Activated naive CD8-positive, alpha-beta T cell treated with anti-CD3 and anti-CD28 coated beads for 36 hours (primary cell): ENCODE results near the gene DNAH9. TPM values are rescaled to one million over a fixed set of nuclear protein-coding genes. Genes with fewer than 3 reads are reported as not detected.

Source experiments
- DNase-seq: peaks from one replicate; pipeline ENCODE4 v3.0.0; 2021
- H3K27ac Mint-ChIP-seq: one replicate; pipeline ENCODE4 v1.8.0; 2022; ENCODE audit warnings: mild to moderate bottlenecking, moderate library complexity, mixed read lengths
- H3K27me3 Mint-ChIP-seq: one replicate; pipeline ENCODE4 v1.8.0; 2022; ENCODE audit warnings: mild to moderate bottlenecking, mixed read lengths
- H3K36me3 Mint-ChIP-seq: one replicate; pipeline ENCODE4 v1.8.0; 2021; ENCODE audit warnings: mild to moderate bottlenecking, mixed read lengths
- H3K4me1 Mint-ChIP-seq: one replicate; pipeline ENCODE4 v1.8.0; 2021; ENCODE audit warnings: mixed read lengths
- H3K4me3 Mint-ChIP-seq: one replicate; pipeline ENCODE4 v1.8.0; 2022; ENCODE audit warnings: mild to moderate bottlenecking, moderate library complexity, mixed read lengths
- H3K9me3 Mint-ChIP-seq: one replicate; pipeline ENCODE4 v1.8.0; 2022; ENCODE audit warnings: mixed read lengths
- total RNA-seq, 2 experiments: library from RNA; stranded (reverse); gene quantifications; one replicate each; pipeline ENCODE4 v1.2.3, GENCODE V29; 2021

The DNAH9 gene
- total RNA-seq, 2 experiments from 2014 or later = not detected

GRCh38 chr17:11692688-11693087, 94.4 kb downstream of the DNAH9 start:
- Mint-ChIP-seq H3K9me3 (peaks cover 2% of the 10 kb centered on the region), H3K36me3 (no peaks in the 10 kb centered on the region), H3K27ac (no peak overlapping the region), H3K4me3 (no peak overlapping the region), H3K27me3 (no peaks in the 10 kb centered on the region), H3K4me1 (no peaks in the 10 kb centered on the region)
- DNase-seq = no peak

- no peaks in the 10 kb centered on the region for H3K4me1 Mint-ChIP-seq
- peaks cover 2% of the 10 kb centered on the region for H3K9me3 Mint-ChIP-seq
- H3K4me3 Mint-ChIP-seq = no peak overlapping the region
- H3K27me3 Mint-ChIP-seq = no peaks in the 10 kb centered on the region
- no peak for DNase-seq
- H3K36me3 Mint-ChIP-seq = no peaks in the 10 kb centered on the region
- H3K27ac Mint-ChIP-seq = no peak overlapping the region
These were observed 95.0 kb downstream of the DNAH9 start for GRCh38 chr17:11693284-11693683.

- H3K36me3 Mint-ChIP-seq = no peaks in the 10 kb centered on the region
- H3K4me1 Mint-ChIP-seq = no peaks in the 10 kb centered on the region
- H3K9me3 Mint-ChIP-seq = peaks cover 2% of the 10 kb centered on the region
- H3K27me3 Mint-ChIP-seq = no peaks in the 10 kb centered on the region
- no peak for DNase-seq
- H3K27ac Mint-ChIP-seq = no peak overlapping the region
- no peak overlapping the region for H3K4me3 Mint-ChIP-seq
These were observed 102.4 kb downstream of the DNAH9 start for GRCh38 chr17:11700668-11701067.

- Mint-ChIP-seq H3K4me3 (no peak overlapping the region), H3K4me1 (no peaks in the 10 kb centered on the region), H3K27me3 (no peaks in the 10 kb centered on the region), H3K36me3 (no peaks in the 10 kb centered on the region), H3K27ac (no peak overlapping the region), H3K9me3 (peaks cover 2% of the 10 kb centered on the region)
- DNase-seq = no peak
These were observed 103.6 kb downstream of the DNAH9 start for GRCh38 chr17:11701911-11702310.

- Mint-ChIP-seq H3K9me3 (no peaks in the 10 kb centered on the region), H3K4me3 (no peak overlapping the region), H3K27ac (no peak overlapping the region), H3K4me1 (no peaks in the 10 kb centered on the region), H3K36me3 (no peaks in the 10 kb centered on the region), H3K27me3 (no peaks in the 10 kb centered on the region)
- no peak for DNase-seq
These were observed 105.8 kb downstream of the DNAH9 start for GRCh38 chr17:11704041-11704440.

- no peak overlapping the region for H3K4me3 Mint-ChIP-seq
- no peaks in the 10 kb centered on the region for H3K4me1 Mint-ChIP-seq
- no peaks in the 10 kb centered on the region for H3K36me3 Mint-ChIP-seq
- H3K9me3 Mint-ChIP-seq = no peaks in the 10 kb centered on the region
- H3K27ac Mint-ChIP-seq = no peak overlapping the region
- no peak for DNase-seq
- H3K27me3 Mint-ChIP-seq = no peaks in the 10 kb centered on the region
These were observed 106.8 kb downstream of the DNAH9 start for GRCh38 chr17:11705111-11705510.

GRCh38 chr17:11707586-11707985, 109.3 kb downstream of the DNAH9 start:
- no peak overlapping the region for H3K27ac Mint-ChIP-seq
- H3K4me1 Mint-ChIP-seq = no peaks in the 10 kb centered on the region
- H3K9me3 Mint-ChIP-seq = no peaks in the 10 kb centered on the region
- H3K36me3 Mint-ChIP-seq = no peaks in the 10 kb centered on the region
- DNase-seq = no peak
- H3K27me3 Mint-ChIP-seq = no peaks in the 10 kb centered on the region
- H3K4me3 Mint-ChIP-seq = no peak overlapping the region

- H3K36me3 Mint-ChIP-seq = no peaks in the 10 kb centered on the region
- no peaks in the 10 kb centered on the region for H3K9me3 Mint-ChIP-seq
- DNase-seq = no peak
- no peak overlapping the region for H3K27ac Mint-ChIP-seq
- H3K4me3 Mint-ChIP-seq = no peak overlapping the region
- no peaks in the 10 kb centered on the region for H3K4me1 Mint-ChIP-seq
- peaks cover 4% of the 10 kb centered on the region for H3K27me3 Mint-ChIP-seq
These were observed 114.2 kb downstream of the DNAH9 start for GRCh38 chr17:11712456-11712855.

- H3K36me3 Mint-ChIP-seq = no peaks in the 10 kb centered on the region
- H3K4me1 Mint-ChIP-seq = no peaks in the 10 kb centered on the region
- H3K27me3 Mint-ChIP-seq = peaks cover 7% of the 10 kb centered on the region
- no peak overlapping the region for H3K4me3 Mint-ChIP-seq
- DNase-seq = no peak
- H3K9me3 Mint-ChIP-seq = no peaks in the 10 kb centered on the region
- H3K27ac Mint-ChIP-seq = no peak overlapping the region
These were observed 120.9 kb downstream of the DNAH9 start for GRCh38 chr17:11719203-11719602.

- Mint-ChIP-seq H3K36me3 (no peaks in the 10 kb centered on the region), H3K4me3 (no peak overlapping the region), H3K9me3 (no peaks in the 10 kb centered on the region), H3K27me3 (peaks cover 7% of the 10 kb centered on the region), H3K4me1 (no peaks in the 10 kb centered on the region), H3K27ac (no peak overlapping the region)
- DNase-seq = no peak
These were observed 121.6 kb downstream of the DNAH9 start for GRCh38 chr17:11719856-11720255.

GRCh38 chr17:11720816-11721215, 122.5 kb downstream of the DNAH9 start:
- Mint-ChIP-seq H3K4me1 (no peaks in the 10 kb centered on the region), H3K27ac (no peak overlapping the region), H3K36me3 (no peaks in the 10 kb centered on the region), H3K27me3 (peaks cover 7% of the 10 kb centered on the region), H3K4me3 (no peak overlapping the region), H3K9me3 (no peaks in the 10 kb centered on the region)
- DNase-seq = no peak

GRCh38 chr17:11730747-11731146, 132.5 kb downstream of the DNAH9 start:
- H3K27me3 Mint-ChIP-seq = no peaks in the 10 kb centered on the region
- DNase-seq = no peak
- H3K9me3 Mint-ChIP-seq = no peaks in the 10 kb centered on the region
- no peak overlapping the region for H3K4me3 Mint-ChIP-seq
- H3K27ac Mint-ChIP-seq = no peak overlapping the region
- H3K36me3 Mint-ChIP-seq = no peaks in the 10 kb centered on the region
- no peaks in the 10 kb centered on the region for H3K4me1 Mint-ChIP-seq

- no peaks in the 10 kb centered on the region for H3K4me1 Mint-ChIP-seq
- H3K4me3 Mint-ChIP-seq = no peak overlapping the region
- no peaks in the 10 kb centered on the region for H3K36me3 Mint-ChIP-seq
These were observed 138.5 kb downstream of the DNAH9 start for GRCh38 chr17:11736613-11737312.

GRCh38 chr17:11737313-11737679, 139.0 kb downstream of the DNAH9 start:
- no peak overlapping the region for H3K4me3 Mint-ChIP-seq
- DNase-seq = no peak
- no peaks in the 10 kb centered on the region for H3K27me3 Mint-ChIP-seq
- no peak overlapping the region for H3K27ac Mint-ChIP-seq
- H3K9me3 Mint-ChIP-seq = no peaks in the 10 kb centered on the region
- H3K4me1 Mint-ChIP-seq = no peaks in the 10 kb centered on the region
- H3K36me3 Mint-ChIP-seq = no peaks in the 10 kb centered on the region

More at GRCh38 chr17:11736613-11737312, 138.5 kb downstream of the DNAH9 start:
- Mint-ChIP-seq H3K27me3 (no peaks in the 10 kb centered on the region), H3K9me3 (no peaks in the 10 kb centered on the region), H3K27ac (no peak overlapping the region)
- no peak for DNase-seq

- H3K36me3 Mint-ChIP-seq = no peaks in the 10 kb centered on the region
- H3K4me1 Mint-ChIP-seq = no peaks in the 10 kb centered on the region
- no peak overlapping the region for H3K4me3 Mint-ChIP-seq
- no peaks in the 10 kb centered on the region for H3K9me3 Mint-ChIP-seq
- H3K27ac Mint-ChIP-seq = no peak overlapping the region
- DNase-seq = no peak
- H3K27me3 Mint-ChIP-seq = no peaks in the 10 kb centered on the region
These were observed 139.9 kb downstream of the DNAH9 start for GRCh38 chr17:11738151-11738550.

- H3K27me3 Mint-ChIP-seq = no peaks in the 10 kb centered on the region
- H3K4me1 Mint-ChIP-seq = no peaks in the 10 kb centered on the region
- H3K9me3 Mint-ChIP-seq = no peaks in the 10 kb centered on the region
- H3K27ac Mint-ChIP-seq = no peak overlapping the region
- no peaks in the 10 kb centered on the region for H3K36me3 Mint-ChIP-seq
- DNase-seq = no peak
- H3K4me3 Mint-ChIP-seq = no peak overlapping the region
These were observed 141.1 kb downstream of the DNAH9 start for GRCh38 chr17:11739351-11739750.
